NCI-H187 treated with DMSO at 0.1 percent for 48 hours (cell line): Measurements from ENCODE around the gene SAPCD2.

Source experiments
- DNase-seq: peaks from one replicate; lab custom pipeline; 2025; lab: John Stamatoyannopoulos, UW

SAPCD2 gene

GRCh38 chr9:137082222-137082924 is 12.0 kb upstream of the SAPCD2 start:
- no peak for DNase-seq

- DNase-seq, result no peak
Measured at GRCh38 chr9:137080260-137081122, 10.1 kb upstream of the SAPCD2 start.

- DNase-seq, result no peak
Measured at GRCh38 chr9:137079401-137079787, 9.0 kb upstream of the SAPCD2 start.

- DNase-seq, result peak; percentile 6
Measured at GRCh38 chr9:137078701-137079400, 8.5 kb upstream of the SAPCD2 start.

GRCh38 chr9:137077758-137078693 is 7.7 kb upstream of the SAPCD2 start:
- DNase-seq, result no peak

- no peak for DNase-seq
Measured at GRCh38 chr9:137077010-137077747, 6.8 kb upstream of the SAPCD2 start, which contains the start of gene UAP1L1. Gene UAP1L1, plus strand, starts transcription at chr9:137077517. Its CDS starts 16 bp downstream, at chr9:137077533.

GRCh38 chr9:137076636-137077009 is 6.3 kb upstream of the SAPCD2 start:
- DNase-seq, result no peak

GRCh38 chr9:137075275-137075775 is 5.0 kb upstream of the SAPCD2 start:
- no peak for DNase-seq

- no peak for DNase-seq
Measured at GRCh38 chr9:137074657-137075274, 4.4 kb upstream of the SAPCD2 start.

GRCh38 chr9:137073992-137074399 is 3.6 kb upstream of the SAPCD2 start:
- no peak for DNase-seq

GRCh38 chr9:137071282-137071681 is 925 bp upstream of the SAPCD2 start:
- no peak for DNase-seq

GRCh38 chr9:137070906-137071275 is 534 bp upstream of the SAPCD2 start:
- DNase-seq, result no peak

GRCh38 chr9:137069508-137070091 is 757 bp downstream of the SAPCD2 start:
- DNase-seq, result no peak

GRCh38 chr9:137068539-137069507 is 1.5 kb downstream of the SAPCD2 start:
- DNase-seq, result no peak

GRCh38 chr9:137067860-137068538 is 2.4 kb downstream of the SAPCD2 start:
- DNase-seq, result peak; percentile 6

- DNase-seq, result no peak
Measured at GRCh38 chr9:137066096-137066861, 4.1 kb downstream of the SAPCD2 start.

GRCh38 chr9:137065336-137065967 is 4.9 kb downstream of the SAPCD2 start:
- DNase-seq, result no peak
